T47D (cell line): ENCODE results near the gene COL11A2.

Experiments used
- DNase-seq, 2 experiments: peaks; one replicate each; pipeline versions ENCODE4 v3.0.0 to v3.0.0-alpha.2; 2011 to 2012; ENCODE audit warnings: low read depth in 1 of 2, low spot score in 1 of 2
- JUND ChIP-seq: IDR thresholded peaks from 2 replicates; pipeline ENCODE4 v1.6.1; 2012; ENCODE audit warnings: low read depth
- in situ Hi-C: cut with HindIII; loops from 2 replicates; pipeline ENCODE4 v1.10.0; 2016; ENCODE audit warnings: low sequenced_read_pairs, low pct_unique_long_range_greater_than_20kb

Gene COL11A2

GRCh38 chr6:33171016-33171879, 21.0 kb downstream of the COL11A2 start:
- in situ Hi-C loops, result no loop called here
- TF ChIP-seq JUND, result no peak
- DNase-seq, result no peak

- DNase-seq, result no peak
- in situ Hi-C loops, result no loop called here
- no peak for TF ChIP-seq JUND
Observed at GRCh38 chr6:33170176-33171015, 21.9 kb downstream of the COL11A2 start.

- in situ Hi-C loops, result no loop called here
- no peak for TF ChIP-seq JUND
- DNase-seq, result no peak
Observed at GRCh38 chr6:33169291-33170175, 22.7 kb downstream of the COL11A2 start.

GRCh38 chr6:33168639-33169038, 23.6 kb downstream of the COL11A2 start:
- DNase-seq, result no peak
- in situ Hi-C loops, result no loop called here
- TF ChIP-seq JUND, result no peak

- in situ Hi-C loops, result no loop called here
- no peak for DNase-seq
- TF ChIP-seq JUND, result no peak
Observed at GRCh38 chr6:33168284-33168601, 24.0 kb downstream of the COL11A2 start.

GRCh38 chr6:33167374-33168283, 24.6 kb downstream of the COL11A2 start:
- no peak for TF ChIP-seq JUND
- in situ Hi-C loops, result no loop called here
- DNase-seq, result no peak

GRCh38 chr6:33166811-33167210, 25.5 kb downstream of the COL11A2 start:
- TF ChIP-seq JUND, result no peak
- in situ Hi-C loops, result no loop called here
- DNase-seq, result no peak

- no peak for DNase-seq
- in situ Hi-C loops, result no loop called here
- no peak for TF ChIP-seq JUND
Observed at GRCh38 chr6:33166363-33166762, 25.9 kb downstream of the COL11A2 start.

GRCh38 chr6:33165581-33166258, 26.5 kb downstream of the COL11A2 start:
- no peak for DNase-seq
- no peak for TF ChIP-seq JUND
- in situ Hi-C loops, result no loop called here

GRCh38 chr6:33164665-33165373, 27.4 kb downstream of the COL11A2 start:
- no peak for TF ChIP-seq JUND
- no peak for DNase-seq
- in situ Hi-C loops, result no loop called here
